GM19452 (cell line): ENCODE results near the gene ANKRD13A.
"Not testable (repeated sequence)": the region's sequence is repeated elsewhere in the genome, so short reads cannot be mapped to it uniquely, and the experiment has no call there.

Experiments
- ATAC-seq: cut with Tn5 transposase; IDR thresholded peaks from one replicate; pipeline ENCODE4 v1.9.1; 2021; ENCODE audit not compliant: unreplicated experiment

Gene ANKRD13A

DNA sequence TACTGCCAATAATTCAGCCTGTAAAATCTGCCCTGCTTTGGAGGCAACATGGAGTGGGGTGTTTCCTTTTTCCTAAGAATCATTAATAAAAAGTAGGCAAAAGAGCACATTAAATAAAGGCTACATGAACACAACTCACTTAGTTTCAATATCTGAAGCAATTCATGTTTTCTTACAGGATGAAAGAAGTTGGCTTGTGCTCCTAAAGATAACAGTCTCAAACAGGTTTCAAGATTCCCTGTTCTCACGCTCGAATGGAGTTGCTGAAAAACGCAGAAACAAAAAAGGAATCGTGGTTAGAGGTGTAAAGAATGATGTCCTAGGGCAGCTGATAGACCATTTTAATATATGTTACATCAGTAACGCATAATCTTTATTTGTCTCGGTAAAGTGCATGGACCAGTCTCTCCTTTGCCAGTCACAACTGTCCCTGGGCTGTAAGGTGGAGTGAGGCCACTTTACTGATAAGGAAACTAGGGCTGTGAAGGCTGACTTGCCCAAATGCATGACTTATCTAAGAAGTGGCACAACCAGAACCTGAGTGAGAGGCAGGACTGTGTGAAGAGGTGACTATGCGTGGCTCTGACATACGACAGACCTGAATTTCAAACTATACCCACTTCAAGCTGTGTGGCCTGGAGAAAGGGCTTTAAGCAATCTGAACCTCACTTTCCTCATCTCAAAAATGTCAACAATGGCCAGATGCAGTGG lies 15.6 kb upstream of the ANKRD13A start:
- no peak for ATAC-seq

DNA sequence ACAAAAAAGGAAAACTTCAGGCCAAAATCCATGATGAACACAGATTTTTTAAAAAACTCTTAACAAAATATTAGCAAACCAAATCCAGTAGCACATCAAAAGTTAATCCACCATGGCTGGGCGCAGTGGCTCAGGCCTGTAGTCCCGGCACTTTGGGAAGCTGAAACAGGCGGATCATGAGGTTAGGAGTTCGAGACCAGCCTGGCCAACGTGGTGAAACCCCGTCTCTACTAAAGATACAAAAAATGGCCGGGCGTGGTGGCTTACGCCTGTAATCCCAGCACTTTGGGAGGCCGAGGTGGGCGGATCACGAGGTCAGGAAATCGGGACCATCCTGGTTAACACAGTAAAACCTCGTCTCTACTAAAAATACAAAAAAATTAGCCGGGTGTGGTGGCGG lies 13.0 kb upstream of the ANKRD13A start:
- not testable (repeated sequence) for ATAC-seq

DNA sequence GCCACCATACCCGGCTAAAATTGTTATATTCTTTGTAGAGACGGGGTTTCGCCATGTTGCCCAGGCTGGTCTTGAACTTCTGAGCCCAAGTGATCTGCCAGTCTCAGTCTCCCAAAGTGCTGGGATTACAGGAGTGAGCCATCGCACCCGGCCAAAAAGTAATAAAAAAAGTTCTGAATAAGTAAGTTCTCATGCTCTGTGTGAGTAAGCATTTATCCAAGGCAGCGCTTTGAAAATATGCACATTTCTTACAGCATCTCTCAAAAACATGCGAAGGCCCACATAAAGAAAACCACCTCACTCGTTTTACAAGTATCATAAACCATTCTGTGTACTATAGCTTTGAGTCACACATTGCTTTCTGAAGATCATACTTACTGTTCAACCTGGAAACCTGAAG lies 11.6 kb upstream of the ANKRD13A start:
- no peak for ATAC-seq

DNA sequence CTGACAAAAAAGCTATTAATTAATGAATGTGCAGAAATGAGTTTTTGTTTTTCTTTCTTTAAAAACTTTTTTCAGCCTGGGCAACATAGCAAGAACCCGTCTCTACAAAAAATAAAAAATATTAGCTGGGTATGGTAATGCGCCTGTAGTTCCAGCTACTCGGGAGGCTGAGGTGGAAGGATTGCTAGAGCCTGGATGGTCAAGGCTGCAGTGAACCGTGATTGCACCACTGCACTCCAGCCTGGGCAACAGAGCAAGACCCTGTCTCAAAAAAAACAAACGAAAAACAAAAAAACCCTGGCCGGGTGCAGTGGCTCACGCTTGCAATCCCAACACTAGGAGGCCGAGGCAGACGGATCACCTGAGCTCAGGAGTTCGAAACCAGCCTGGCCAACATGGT lies 11.0 kb upstream of the ANKRD13A start:
- no peak for ATAC-seq

DNA sequence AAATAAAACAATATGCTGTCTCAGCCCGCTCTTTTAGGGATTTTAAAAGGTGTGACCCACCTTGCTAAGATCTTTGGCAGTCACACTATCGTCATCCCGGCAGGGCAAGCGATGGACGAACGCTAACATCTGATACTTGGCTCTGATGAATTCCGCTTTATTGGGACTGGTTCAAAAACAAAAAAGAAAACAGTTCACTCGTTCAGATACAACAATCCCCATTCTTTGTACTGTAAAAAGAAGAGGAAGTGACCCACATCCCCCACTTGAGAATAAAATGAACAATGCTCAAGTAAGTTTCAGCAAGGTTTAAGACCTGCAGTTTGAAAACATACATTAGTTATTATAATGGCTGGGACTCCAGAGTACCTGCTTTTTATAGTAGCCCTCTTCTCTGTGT lies 10.3 kb upstream of the ANKRD13A start:
- no peak for ATAC-seq

DNA sequence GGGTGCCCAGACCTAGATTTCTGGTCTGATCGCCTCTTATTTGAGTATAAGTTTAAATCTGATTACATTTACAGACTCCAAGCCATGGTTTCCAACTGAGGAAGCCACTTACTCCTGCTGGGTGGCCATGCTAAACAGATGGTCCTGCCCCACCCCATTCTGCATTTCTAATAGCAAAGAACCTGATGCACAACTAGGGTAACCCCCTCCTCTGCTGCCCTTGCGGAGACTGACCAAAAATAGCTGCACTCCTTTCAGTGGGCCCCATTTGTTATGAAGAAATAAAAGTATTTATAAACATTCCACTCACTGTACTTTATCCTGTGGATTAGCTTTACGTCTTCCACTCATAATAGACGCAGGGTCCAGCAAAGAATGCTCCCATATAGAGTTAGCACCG lies 9.8 kb upstream of the ANKRD13A start:
- no peak for ATAC-seq

DNA sequence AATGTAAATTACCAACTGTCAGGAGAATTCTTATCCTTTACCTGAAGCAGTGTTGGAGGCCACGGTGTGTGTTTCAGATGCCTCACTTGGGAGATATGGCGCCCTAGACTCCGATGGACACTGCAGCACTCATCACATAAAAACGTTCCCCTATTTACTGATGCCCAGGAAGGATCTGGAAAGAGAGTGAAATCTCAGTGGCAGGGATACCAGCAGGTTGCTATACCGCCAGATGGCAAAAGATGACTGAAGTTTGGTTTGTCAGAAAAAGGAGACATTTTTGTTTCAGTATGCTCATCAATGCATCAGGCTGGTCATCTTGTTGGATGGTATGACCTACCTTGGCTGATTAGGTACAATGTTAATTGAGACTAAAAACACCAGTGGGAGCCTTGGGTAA lies 7.6 kb upstream of the ANKRD13A start:
- ATAC-seq: no peak

DNA sequence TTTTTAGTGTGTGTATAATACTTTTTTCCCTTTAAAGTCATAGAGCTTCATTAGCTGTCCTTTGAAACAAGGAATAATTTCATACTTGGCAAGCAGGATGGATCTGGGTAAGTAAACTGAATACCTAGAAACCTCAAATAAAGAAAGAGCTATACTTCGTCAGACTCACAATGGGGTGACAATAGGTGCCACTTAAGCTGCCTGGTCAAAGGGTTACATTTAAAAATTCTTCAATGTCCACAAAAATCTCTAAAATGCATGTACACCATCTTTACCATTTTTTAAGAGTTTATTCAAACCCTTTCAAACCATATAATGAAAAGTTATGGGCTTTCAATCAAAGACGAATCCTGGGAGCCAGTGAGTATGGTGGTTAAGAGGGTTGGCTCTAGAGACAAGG lies 6.1 kb upstream of the ANKRD13A start:
- ATAC-seq: no peak

DNA sequence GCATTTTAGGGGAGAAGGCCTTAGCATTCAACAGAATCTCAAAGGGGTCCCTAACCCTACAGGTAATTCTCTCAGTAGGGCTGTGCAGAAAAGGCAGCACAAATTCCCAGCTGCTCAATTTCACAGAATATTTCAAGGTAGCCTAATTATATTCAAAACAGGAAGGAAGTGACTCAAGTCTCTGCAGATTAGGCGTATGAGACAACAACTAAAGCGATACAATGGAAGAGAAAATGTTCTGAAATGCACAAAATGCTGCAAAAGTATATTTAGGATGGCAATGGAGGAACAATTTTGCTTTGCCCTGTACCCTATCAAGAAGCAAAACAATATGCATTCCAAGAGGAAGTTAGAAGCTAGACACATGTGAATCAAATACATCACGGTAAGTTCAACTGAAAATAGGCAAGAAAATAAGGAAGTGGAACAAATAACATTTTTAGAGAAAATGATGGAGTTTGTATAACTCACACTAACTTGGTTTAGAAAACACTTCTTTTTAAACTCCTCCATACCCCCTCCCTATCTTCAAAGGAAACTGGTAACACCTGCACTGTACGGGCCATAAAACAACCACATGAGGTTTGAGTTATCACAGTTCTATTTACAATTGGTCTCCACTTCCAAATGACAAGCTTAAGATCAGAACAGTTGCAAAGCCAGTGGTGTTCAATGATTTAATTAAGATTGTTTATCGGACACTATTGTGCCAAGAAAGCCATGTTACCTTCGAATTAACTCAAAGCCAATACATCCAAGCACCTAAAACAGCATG lies 4.6 kb upstream of the ANKRD13A start:
- ATAC-seq: no peak

DNA sequence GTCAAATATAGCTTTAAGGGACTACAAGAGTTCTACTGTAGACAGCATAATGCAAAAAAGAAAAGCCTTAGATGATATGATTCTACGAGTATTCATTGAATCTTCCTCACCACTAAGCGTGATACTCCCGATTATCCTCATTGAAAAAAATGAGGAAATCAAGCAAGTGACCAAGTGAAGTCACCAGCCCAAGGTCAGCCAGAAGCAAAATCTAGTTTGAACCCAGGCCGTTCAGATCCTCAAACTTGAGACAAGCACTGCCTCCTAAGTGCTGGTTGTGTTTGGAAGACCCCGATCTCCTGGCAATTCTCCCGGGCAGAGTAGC lies 3.9 kb upstream of the ANKRD13A start:
- no peak for ATAC-seq

DNA sequence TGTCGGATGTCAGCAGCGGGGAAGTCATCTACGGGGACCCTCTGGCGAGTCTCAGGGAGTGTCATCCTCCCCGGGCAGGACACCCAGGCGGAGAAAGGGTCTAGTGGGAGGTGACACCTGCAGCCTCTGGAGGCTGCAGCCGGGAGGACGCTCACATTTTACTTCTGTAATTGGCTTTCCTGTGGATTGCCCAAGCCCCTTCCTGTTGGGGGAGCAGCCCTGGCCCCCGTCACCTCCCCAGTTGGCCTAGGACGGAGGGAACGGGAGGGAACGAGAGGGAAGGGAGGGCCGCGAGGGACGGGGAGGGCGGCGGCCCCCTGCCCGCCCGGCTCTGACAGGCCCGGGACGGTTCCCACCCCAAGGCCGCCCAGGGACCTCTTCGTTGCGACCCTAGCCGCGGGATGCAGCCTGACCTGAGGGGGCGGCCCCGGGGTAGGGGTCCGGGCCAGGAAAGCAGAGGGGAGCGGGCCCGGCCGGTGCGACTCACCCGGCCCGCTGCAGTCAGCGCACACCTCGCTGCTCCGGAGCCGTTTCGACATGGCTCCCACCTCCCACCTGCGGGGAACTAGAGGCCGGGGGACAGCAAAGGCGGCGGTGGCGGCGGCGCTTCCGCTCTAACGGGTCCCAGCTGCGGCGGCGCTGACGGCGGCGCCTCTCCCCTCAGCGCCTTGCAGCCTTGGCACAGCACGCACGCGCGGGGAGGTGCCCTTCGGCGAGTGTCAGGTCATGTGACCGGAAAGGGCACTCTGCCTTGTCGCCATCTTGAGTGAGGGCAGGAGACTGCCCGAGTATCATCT lies 3.3 kb upstream of the ANKRD13A start, which contains the start of gene GIT2:
Gene GIT2, minus strand, starts transcription at position 683 of the 797 bp plus-strand sequence. Its CDS starts 144 bp downstream, at position 539.
- ATAC-seq: peak; percentile 60

DNA sequence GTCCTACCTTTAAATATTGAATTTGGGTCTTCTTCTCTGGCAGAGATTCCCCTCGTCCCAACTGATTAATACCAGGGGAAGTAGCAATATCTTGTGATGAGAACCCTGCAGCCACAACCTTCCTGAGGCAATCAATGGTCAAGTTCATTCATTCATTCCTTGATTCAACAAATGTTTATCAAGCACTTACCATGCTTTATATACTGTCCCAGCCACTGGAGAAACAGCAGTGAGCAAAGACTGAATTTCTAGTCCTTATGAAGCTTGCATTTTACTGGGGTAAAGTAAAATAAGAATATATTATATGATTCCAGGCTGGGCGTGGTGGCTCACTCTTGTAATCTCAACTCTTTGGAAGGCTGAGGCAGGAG lies 2.8 kb upstream of the ANKRD13A start:
- no peak for ATAC-seq

DNA sequence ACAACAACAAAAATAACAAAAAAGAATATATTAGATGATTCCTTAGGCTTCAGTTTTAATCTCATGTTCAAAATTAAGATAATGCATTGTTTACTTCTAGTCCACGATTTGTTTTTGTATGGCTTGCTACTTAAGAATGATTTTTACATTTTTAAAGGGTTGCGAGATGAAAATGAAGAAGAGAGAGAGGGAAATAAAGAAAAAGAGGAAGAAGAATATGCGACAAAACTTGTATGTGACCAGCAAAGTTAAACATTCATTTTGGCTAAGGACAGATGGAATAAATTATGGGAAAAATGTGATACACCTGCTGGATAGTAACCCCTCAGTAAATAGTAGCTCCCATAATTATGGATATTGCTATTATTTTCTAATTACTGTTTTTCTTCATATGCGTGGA lies 1.8 kb upstream of the ANKRD13A start:
- ATAC-seq: no peak

DNA sequence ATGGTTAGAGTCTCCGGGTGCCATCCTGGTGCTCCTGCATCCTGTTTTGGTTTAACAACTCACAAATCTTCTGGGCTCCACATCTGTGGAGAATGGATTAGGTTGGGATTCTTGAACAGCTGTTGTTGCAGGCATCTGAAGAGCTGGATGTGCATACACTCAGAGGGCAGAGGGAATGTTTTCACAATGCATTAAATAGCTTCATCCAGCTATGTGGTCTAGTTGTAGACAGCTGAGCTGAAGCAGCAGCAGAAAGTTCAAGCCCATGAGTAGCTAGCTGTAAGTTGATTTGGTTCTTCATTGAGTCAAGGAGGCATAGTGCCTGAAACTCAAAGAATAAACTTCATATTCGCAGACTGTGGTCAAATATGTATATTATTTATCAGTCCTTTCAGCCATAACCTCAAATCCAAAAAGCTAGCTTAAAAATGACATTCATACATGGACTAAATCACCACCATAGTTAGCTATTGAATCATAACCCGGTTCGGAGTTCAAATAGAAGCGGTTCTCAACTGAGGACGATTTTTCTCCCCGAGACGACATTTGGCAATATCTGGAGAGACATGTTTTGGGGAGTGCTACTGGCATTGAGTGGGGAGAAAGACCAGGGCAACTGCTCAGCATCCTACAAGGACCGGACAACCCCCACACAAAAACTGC lies 858 bp upstream of the ANKRD13A start:
- ATAC-seq: no peak

DNA sequence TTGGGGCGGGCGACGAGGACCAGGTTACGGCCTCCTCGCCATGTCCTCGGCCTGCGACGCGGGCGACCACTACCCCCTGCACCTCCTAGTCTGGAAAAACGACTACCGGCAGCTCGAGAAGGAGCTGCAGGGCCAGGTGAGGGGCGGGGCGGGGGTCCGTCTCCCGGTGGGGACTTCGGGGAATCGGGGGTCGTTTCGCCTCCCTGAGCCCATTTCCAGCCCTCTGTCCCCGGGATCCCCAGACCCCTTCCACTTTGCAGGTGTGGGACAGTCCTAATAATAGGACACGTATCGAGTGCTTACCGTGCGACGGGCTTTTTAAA lies 380 bp downstream of the ANKRD13A start:
- no peak for ATAC-seq

DNA sequence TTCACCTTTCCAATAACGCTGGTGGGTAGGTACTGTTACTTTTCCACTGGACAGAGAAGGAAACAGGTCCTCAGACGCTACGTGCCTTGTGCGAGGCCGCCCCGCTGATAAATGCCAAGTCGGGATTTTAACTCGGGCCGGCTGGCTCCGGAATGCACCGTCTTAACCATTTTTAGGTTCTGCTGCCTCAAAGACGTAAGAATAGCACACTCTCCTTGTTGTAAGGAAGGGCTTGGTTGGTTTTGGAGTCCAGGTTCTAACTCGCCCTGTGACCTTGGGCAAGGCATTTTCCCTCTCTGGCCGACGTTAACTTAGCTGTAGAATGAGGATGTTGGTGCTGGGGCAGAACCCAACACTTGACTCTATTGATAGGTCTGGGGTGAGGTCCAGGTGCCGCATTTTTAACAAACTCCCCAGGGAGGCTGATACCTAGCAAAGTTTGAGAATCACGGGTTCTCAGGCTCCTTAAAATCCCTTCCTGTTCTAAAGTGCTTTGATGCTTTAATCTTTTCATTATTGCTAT lies 814 bp downstream of the ANKRD13A start:
- ATAC-seq: no peak

DNA sequence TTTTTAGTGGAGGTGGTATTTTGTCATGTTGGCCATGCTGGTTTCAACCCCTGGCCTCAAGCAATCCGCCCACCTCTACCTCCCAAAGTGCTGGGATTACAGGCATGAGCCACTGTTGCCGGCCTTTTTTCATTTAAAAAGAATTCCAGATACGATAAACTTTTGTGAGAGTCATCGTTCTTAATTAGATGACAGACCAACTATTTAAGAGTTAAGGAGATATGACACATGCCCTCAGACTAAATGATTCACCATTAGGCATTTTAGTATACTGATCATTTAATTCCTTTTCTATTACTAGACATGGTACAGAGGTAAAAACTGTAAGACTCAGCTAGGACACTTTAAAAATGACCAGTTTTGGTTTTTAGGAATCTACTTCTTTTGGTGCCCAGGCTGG lies 2.4 kb downstream of the ANKRD13A start:
- ATAC-seq: no peak

DNA sequence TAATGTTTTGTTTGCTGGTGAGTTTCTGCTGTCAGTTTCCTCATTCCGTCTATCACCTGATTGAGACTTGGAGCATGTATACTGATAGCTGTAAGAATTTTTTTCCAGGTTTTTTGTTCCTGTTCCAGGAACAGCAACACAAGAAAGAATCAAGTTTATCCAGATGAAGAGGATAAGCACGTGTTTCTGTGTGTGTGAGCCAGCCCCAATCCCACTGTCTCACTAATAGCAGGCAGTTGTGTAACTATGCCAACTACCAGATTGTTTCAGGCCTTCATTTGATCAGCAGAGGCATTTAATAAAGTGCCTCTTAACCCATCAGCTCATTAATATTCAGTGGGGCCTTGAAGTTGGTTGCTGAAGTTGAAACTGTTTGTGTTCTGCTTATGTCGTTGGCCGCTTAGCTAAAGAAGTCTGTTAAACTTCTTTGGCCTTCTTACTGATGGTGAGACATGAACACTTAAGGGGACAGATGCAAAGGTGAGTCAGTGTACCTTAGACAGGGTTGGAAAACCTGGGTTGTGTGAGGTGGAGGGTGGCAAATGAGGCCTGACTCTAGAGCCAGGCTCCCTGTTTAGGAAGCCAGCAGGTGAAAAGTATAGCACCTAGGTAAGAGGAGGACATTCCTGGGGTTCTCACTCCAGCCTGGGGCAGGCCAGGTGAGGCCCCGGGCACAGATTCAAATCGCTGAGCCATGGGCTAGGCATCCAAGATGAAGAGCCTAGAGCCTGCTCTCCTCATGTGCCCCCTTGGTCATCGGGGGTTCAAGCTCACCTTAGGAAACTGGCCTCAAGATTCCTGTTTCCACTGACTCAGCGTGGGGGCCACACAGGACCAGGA lies 3.7 kb downstream of the ANKRD13A start:
- no peak for ATAC-seq

DNA sequence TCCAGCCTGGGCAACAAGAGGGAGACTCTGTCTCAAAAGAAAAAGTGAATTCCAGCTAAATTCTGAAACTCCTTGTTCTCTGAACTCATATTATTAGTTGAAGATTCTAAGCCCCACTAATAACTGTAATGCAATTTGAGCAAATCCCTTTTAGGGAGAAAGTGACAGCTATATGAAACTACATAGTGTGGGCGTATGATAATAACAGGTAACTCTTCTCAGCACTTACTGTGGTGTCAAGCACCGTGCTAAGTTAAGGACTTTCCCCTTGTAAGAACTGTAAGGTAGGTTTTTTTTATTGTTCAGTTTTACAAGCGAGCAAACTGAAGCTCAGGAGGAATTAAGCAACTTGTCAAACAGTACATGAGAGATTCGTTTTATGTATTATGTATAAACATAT lies 5.4 kb downstream of the ANKRD13A start:
- ATAC-seq: peak; percentile 47

DNA sequence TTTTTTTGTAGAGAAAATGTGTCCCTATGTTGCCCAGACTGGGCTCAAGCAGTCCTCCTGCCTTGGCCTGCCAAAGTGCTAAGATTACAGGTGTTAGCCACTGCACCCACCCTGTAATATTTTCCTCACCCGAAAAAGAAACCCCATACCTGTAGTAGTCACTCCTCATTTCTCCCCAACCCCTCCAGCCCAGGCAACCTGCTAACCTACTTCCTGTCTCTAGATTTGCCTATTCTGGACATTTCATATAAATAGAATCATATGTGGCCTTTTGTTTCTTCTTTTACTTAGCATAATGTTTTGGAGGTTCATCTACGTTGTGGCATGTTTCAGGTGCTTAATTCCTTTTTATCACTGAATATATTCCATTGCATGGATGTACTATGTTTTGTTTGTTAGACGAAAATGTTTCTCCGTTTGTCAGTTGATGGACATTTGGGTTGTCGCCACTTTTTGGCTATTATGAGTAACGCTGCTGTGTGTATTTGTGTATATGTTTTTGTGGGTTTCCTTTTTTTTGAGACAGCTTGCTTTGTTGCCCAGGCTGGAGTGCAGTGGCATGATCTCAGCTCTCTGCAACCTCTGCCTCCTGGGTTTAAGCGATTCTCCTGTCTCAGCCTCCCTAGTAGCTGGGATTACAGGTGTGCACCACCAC lies 6.2 kb downstream of the ANKRD13A start:
- ATAC-seq: peak; percentile 42
